HepG2 (cell line): ENCODE results near the gene ATG2A. TPM values are rescaled to one million over a fixed set of nuclear protein-coding genes. Genes with fewer than 3 reads are reported as not detected.

ENCODE experiments used
- HNRNPK ChIP-seq: fragments of 200-400 bp; formaldehyde crosslinking; IDR thresholded peaks from 2 replicates; pipeline ENCODE4 v1.6.1; 2018; ENCODE audit warnings: low read length, low read depth, moderate library complexity, mild to moderate bottlenecking; ENCODE audit not compliant: poor library complexity, severe bottlenecking
- IRF2 ChIP-seq: IDR thresholded peaks from 2 replicates; pipeline ENCODE4 v1.6.1; 2018; ENCODE audit warnings: missing genetic modification reagents, missing compliant biosample characterization
- JUN ChIP-seq: sonication (generic); formaldehyde crosslinking; IDR thresholded peaks from 2 replicates; pipeline ENCODE4 v1.4.0; 2020; ENCODE audit warnings: mild to moderate bottlenecking, missing genetic modification reagents
- KIAA2018 ChIP-seq: sonication (generic); formaldehyde crosslinking; IDR thresholded peaks from 2 replicates; pipeline ENCODE4 v1.5.0; 2020; ENCODE audit warnings: mild to moderate bottlenecking, missing genetic modification reagents, borderline replicate concordance
- MXD4 ChIP-seq: IDR thresholded peaks from 2 replicates; pipeline ENCODE4 v1.6.1; 2016; ENCODE audit warnings: mild to moderate bottlenecking, missing biosample characterization, missing genetic modification reagents
- NBN ChIP-seq: fragments of 450-650 bp; conservative IDR thresholded peaks from 2 replicates; pipeline ENCODE4 v1.6.1; 2017
- NR2C2 ChIP-seq: sonication (generic); formaldehyde crosslinking; IDR thresholded peaks from 2 replicates; pipeline ENCODE4 v1.4.0; 2020; ENCODE audit warnings: missing genetic modification reagents, mild to moderate bottlenecking, moderate library complexity, borderline replicate concordance
- PHF20 ChIP-seq: sonication (generic); formaldehyde crosslinking; IDR thresholded peaks from 2 replicates; pipeline ENCODE4 v1.5.0; 2020; ENCODE audit warnings: mild to moderate bottlenecking, missing genetic modification reagents
- RNF219 ChIP-seq: sonication (generic); formaldehyde crosslinking; IDR thresholded peaks from 2 replicates; pipeline ENCODE4 v1.5.0; 2020; ENCODE audit warnings: mild to moderate bottlenecking, missing genetic modification reagents
- U2AF2 ChIP-seq: fragments of 200-400 bp; formaldehyde crosslinking; IDR thresholded peaks from 2 replicates; pipeline ENCODE4 v1.6.1; 2017; ENCODE audit warnings: low read depth, mild to moderate bottlenecking, low read length
- ZNF281 ChIP-seq: sonication (generic); formaldehyde crosslinking; IDR thresholded peaks from 2 replicates; pipeline ENCODE4 v1.4.0; 2020; ENCODE audit warnings: missing genetic modification reagents, borderline replicate concordance
- ZUFSP ChIP-seq: sonication (generic); formaldehyde crosslinking; IDR thresholded peaks from 2 replicates; pipeline ENCODE4 v1.9.0; 2021; ENCODE audit warnings: missing genetic modification reagents, mild to moderate bottlenecking, borderline replicate concordance
- polyA plus RNA-seq, 8 experiments: library from polyadenylated mRNA; depleted of rRNA in 3 of 8; stranded (reverse) in 7 of 8; unstranded in 1 of 8; fragments of >200 nt; fragmentation: Illumina TruSeq in 4 of 8; extraction: Trizol in 4 of 8; gene quantifications; 2 replicates each; pipeline versions ENCODE4 v1.2.1 to v1.2.3, GENCODE V29; 2011 to 2016; ENCODE audit warnings: low read depth in 4 of 8, missing spikeins in 1 of 8, mixed read lengths in 1 of 8; ENCODE audit not compliant: insufficient read depth in 1 of 8
- total RNA-seq, 5 experiments: library from RNA; depleted of rRNA; stranded (reverse); fragments of >200 nt; fragmentation: Illumina TruSeq; extraction: Trizol; gene quantifications; 2 replicates each; pipeline ENCODE4 v1.2.3, GENCODE V29; 2016; ENCODE audit warnings: low read depth in 1 of 5

The ATG2A gene
- total and polyA plus RNA-seq, 2 of the 13 experiments (the other 11 are each of a cell fraction or from before 2014, with no cell fraction given), result 6.7 to 8.0 TPM

GRCh38 chr11:64923944-64924909 lies 7.2 kb upstream of the ATG2A start, which contains the start of gene PPP2R5B (continued):
- no peak for TF ChIP-seq ZUFSP (CRISPR knock-in tag)
- TF ChIP-seq HNRNPK, result peak; percentile 55
- 0 out of 2 replicates have a peak, but pooled peaks have one; percentile 21 for TF ChIP-seq RNF219
- peak; percentile 79 for TF ChIP-seq NR2C2 (CRISPR knock-in tag)
- TF ChIP-seq IRF2 (CRISPR knock-in tag), result peak; percentile 55; the same call in 1 of the 2 replicates
- peak; percentile 93 for TF ChIP-seq JUN (CRISPR knock-in tag)
- TF ChIP-seq KIAA2018 (CRISPR knock-in tag), result no peak
- peak; percentile 95 for TF ChIP-seq ZNF281
- peak; percentile 63 for TF ChIP-seq PHF20 (CRISPR knock-in tag)
- no peak for TF ChIP-seq U2AF2
- TF ChIP-seq NBN, result no peak
- TF ChIP-seq MXD4 (CRISPR knock-in tag), result peak; percentile 79
